H54 (cell line): ENCODE results near the gene GJA3.

Experiments
- DNase-seq: peaks from one replicate; pipeline ENCODE4 v3.0.0; 2011; ENCODE audit warnings: low spot score, mixed read lengths; ENCODE audit not compliant: insufficient read length
- FAIRE-seq: peaks from 3 replicates; lab custom pipeline; 2011; peaks lifted over from hg19 to GRCh38; lab: Jason Lieb, UNC
- POLR2A ChIP-seq: IDR thresholded peaks from 2 replicates; pipeline ENCODE4 v1.6.1; 2011; ENCODE audit warnings: low read depth, mild to moderate bottlenecking, low read length

GJA3 gene

DNA sequence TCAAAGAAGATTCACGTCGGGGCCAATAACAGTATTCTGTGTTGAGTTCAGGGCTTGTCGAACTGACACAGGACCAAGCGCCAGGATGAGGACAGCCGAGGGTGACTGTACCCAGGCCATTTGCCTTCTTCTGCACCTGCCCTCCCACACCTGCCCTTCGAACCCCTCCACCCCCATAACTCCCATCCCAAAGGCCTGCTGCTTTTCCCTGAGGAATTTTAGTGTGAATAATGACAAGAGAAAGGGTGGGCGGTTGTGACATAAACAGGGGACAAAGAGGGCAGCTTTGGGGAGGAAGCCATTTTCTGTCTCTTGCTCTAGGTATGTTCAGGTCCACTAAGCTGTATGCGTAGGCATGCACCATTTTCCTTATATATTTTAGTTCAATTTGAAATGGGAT, 26.1 kb downstream of the GJA3 start:
- no peak for FAIRE-seq
- TF ChIP-seq POLR2A = no peak
- no peak for DNase-seq

DNA sequence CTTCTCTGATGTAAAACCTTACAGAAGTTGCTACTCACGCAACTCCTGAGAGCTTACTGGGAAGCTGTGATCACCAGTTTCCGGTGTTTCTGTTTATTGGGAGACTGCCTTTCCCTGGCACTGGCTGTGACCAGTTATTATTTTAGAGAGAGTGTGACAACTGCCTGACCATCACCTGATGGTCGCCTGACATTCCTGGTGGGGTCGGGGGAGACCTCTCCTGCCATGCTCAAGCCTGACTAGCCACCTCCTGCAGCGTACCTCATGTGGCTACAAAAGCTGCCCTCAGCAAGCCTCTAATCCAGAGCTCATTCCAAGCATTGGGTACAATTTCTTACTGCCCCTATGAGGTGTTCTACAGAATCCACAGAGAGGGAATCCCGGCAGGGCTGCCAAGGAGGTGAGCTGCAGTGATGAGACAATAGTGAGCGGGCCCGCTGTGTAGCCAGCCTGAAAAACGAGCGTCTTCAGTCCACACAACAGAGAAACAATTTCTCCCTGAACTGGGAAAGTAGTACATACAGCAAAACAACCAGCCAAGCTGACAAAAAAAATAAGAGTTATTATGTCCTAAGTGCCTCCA, 28.7 kb downstream of the GJA3 start:
- DNase-seq (no peak), FAIRE-seq (no peak)
- TF ChIP-seq POLR2A = no peak

DNA sequence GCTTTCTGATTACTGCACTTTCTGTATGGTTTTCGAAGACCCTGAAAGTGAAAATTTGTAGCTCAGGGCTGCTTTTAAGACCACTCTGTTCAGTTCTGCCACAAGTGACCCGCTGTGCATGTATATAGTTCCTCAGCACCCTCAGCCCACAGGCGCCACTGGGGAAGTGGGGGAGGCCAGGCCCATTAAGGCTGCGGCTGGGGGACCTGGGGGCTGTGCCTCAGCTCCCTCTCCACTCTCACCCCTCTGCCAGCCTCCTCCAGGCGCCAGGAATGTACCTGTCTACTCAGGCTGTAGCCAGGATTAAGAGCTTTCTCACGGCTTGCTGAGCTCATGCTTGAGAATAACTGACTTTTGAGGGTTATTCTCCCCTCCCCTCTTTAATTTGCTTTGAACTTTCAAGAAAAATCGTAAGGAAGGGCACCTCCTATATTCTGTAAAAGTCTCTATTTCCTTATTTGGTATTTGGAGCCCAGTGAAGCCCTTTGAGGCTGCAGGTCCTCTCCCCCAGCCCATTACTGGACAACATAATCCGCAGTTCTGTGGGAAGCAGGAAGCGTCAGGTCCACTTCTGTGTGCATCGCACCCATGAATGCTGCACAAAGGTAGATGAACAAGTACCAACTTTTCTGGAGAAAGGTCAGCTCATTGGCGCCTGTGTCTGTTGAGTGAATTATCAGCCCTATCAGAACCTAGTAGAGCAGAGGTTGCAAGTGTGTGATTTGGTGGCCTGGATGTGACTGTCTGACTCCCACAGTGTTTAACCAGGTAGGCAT, 29.6 kb downstream of the GJA3 start:
- DNase-seq = no peak
- FAIRE-seq = no peak
- TF ChIP-seq POLR2A = no peak

DNA sequence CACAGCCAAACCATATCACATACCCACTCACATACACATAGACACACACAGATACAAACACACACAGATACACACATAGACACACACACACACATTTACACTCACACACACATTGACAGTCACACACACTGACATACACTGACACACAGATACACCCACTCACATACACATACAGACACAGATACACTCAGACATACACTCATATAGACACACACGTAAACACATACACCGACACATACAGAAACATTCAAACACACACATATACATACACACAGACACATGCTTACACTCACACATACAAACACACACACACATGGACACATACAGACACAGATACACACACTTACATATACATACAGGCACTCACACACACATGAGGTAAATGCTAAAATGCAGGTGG, 30.2 kb downstream of the GJA3 start:
- no peak for FAIRE-seq
- TF ChIP-seq POLR2A = no peak
- DNase-seq = no peak

DNA sequence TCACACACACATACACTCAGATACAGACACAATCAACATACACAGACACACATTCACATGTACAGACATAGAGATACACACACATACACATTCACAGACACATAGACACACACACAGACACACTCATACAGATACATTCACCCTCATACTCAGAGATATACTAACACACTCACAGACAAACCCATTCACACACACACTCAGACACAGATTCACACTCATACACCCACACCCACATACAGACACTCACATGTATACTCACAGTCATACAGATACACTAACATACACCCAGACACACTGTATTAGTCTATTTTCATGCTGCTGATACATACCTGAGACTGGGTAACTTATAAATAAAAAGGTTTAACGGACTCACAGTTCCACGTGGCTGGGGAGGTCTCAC, 30.8 kb downstream of the GJA3 start:
- TF ChIP-seq POLR2A = no peak
- DNase-seq (no peak), FAIRE-seq (no peak)

DNA sequence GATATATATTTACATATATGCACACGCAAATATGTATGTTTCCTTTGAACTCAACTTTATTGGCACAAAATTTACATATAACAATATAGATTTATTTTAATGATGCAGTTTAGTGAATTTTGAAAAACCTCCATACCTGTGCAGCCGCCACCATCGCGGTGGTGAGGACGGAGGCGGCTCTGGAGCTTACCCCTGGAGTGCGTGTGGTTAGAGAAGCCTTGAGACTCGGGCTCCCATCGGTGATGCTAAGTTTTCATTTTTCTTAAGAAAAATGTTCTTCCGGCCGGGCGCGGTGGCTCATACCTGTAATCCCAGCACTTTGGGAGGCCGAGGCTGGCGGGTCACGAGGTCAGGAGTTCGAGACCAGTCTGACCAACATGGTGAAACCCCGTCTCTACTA, 31.8 kb downstream of the GJA3 start:
- TF ChIP-seq POLR2A = no peak
- DNase-seq = no peak
- no peak for FAIRE-seq

DNA sequence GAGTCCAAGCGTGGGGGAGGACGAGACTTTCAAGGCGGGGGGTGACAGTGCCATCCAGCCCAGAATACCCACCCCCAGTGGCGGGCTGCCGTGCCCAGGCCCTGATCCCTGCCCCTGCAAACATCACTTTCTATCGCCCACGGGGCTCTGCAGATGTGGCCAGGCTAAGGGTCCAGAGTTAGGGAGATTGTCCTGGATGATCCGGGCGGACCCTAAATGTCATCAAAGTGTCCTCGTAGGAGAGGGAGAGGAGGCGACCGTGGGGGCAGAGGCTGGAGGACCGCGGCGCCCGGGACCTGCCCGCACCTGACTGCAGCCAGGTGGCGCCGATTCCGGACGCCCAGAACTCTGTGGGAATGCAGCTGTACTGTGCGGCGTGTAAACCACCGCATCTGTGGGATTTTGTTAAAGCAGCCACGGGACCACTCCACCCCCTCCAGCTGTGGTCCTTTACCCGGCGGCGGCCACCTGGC, 32.4 kb downstream of the GJA3 start:
- DNase-seq (no peak), FAIRE-seq (no peak)
- TF ChIP-seq POLR2A = no peak

DNA sequence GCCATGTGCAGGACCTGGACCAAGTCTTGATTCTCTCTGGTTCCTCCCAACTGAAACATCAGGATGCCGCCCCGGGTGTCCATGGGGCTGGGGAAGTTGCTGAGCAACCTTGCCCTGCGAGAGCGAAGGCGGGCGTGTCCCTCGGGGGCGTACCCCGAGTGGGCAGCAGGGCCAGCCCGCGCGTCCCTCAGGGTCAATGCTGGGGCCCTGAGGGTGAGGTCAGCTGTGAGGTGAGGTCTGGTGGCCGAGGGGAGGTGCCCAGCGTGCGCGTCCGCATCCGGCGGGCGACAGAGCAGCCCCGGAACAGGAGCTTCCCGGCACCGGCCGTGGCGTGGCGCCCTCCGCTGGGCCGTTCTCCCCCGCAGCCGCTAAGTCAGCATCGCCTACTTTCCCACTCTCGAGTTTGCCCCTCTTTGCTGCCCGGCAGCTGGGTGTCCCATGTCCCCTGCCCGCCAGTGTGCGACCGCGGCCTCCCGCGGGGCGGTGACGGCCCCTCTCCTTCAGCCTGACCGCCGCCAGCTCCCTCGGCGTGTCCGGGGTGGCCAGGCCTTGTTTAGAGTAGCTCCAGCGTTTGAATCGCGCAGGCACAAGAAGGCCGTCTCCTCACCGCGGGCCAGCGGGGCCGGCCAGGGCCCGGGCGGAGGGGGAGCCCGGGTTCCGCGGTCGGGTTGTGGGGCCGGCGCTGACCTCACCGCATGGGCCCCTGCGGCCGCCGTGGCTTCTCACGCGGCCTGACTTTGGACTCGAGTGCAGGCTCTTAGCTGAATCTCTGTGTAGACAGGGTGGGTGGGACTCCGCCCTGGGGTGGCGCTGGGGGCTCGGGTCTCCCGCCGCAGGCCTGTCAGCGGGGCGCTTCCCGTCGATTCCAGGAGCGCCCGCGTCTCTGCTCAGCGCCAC, 33.0 kb downstream of the GJA3 start:
- FAIRE-seq = no peak
- no peak for DNase-seq
- TF ChIP-seq POLR2A = no peak; the same call in 1 of the 2 replicates

DNA sequence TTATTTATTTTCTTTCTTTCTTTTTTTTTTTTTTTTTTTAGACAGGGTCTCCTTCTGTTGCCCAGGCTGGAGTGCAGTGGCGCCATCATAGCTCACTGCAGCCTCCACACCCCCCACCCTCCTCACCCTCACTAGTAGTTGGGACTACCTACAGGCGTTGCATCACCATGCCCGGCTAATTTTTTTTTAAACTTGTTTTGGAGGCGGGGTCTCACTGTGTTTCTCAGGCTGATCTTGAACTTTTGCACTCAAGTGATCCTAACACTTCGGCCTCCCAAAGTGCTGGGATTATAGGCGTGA, 33.6 kb downstream of the GJA3 start:
- DNase-seq (no peak), FAIRE-seq (no peak)

DNA sequence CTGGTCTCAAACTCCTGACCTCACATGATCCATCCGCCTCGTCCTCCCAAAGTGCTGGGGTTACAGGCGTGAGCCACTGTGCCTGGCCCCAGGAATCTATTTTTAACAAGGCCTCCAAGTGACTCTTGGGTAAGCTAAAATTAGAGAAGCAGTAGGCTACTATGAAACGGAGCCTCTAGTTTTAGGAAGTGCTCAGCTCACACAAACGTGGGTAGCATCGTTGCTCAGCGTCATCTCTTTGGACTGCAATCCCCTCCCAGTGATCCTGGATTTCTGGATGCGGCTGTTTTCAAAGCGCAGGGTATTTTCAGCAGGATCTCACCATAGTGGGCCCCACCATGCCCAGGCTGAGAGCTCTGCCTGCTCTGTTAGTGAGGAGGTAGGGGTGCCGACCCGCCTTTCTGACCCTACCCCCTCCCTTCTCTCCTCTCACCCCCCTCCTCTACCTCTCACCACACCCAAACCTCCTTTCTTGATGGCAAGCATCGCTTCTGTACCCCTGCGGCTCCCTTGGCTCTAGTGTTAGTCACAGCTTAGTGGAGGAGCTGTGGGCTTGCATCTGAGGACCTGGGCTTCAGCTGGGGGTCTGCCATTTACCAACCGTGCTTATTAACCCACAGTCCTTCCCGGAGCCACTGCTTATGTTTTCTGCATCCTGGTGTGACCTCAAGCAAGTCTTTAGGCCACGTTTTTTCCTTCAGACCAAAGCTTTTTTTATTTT, 34.2 kb downstream of the GJA3 start:
- DNase-seq = no peak
- no peak for FAIRE-seq
- TF ChIP-seq POLR2A = no peak

More for the DNA sequence above, 33.6 kb downstream of the GJA3 start:
- TF ChIP-seq POLR2A = no peak

DNA sequence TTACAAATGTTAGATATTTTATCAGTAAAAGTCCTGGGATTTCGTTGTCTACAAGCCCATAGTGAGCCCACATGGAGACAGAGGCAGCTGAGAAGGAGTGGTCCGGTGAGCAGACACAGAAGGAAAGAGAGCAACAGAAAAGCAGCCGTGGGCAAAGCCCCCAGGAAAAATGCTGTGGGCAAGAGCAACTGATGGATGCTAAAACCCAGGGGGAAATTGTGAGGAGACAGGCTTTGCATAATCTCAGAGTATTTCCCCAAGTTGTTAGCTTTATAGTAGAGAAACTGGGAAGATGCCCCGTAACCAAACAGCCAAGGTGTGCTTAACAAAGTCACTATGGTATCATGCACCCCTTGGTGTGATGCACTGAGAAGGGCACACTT, 35.1 kb downstream of the GJA3 start:
- FAIRE-seq (no peak), DNase-seq (no peak)
- TF ChIP-seq POLR2A = no peak

DNA sequence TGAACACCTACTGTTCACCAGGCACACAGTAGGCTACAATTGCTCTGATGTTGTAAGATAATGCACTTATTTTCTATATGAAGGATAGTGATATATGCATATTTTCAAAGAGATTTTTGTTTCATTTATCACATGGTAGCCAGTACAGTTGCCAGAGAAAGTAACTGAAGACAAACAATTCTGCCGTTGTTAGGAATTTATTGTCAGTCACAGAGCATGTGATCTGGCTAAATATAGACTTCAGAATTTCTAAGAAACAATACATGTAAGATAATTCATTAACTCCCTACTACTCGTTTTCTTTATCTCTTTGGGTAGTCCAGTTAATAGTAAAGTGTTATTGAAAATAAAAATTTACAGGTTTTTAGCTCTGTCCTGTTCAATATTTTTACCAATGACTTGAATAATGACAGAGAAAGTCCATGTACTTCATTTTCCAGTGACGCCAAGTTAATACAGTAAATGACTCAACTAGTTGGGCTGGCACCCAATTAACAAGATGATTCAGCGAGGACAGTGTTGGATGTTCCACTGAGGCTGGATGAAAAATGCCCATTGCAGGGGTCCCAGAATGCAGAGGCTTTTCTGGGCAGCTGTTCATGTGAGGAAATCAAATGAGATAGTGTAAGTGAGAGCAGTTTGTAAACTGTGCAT, 35.6 kb downstream of the GJA3 start:
- DNase-seq (peak; percentile 25), FAIRE-seq (no peak)
- no peak for TF ChIP-seq POLR2A

DNA sequence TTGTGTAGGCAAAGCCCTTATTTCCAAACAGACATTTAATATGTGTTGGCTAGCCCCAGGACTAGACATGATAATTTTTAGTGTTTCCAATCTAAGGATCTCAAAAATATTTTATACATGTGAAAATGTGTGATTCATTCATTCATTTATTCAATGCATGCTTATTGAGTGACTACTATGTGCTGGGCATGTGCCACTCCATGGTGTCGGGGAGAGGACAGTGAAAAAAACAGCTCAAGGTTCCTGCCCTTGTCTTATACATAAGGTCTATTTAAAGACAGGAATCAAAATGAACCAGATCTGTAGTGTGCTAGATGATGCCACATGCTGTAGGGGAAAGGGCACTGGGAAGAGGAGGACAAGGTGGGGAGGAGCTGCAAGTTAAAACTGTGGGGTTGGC, 36.5 kb downstream of the GJA3 start:
- FAIRE-seq = no peak
- no peak for DNase-seq
- TF ChIP-seq POLR2A = no peak
